OCI-LY7 (cell line): ENCODE data around the gene BSPRY. TPM values are rescaled to one million over a fixed set of nuclear protein-coding genes. Genes with fewer than 3 reads are reported as not detected.

Source experiments
- BruUV-seq: library from RNA; stranded (reverse); fragments of 400-500 nt; replicated peaks from 2 replicates; lab custom pipeline; 2021; lab: Mats Ljungman, UMichigan
- CTCF ChIA-PET: fragments of 300-600 bp; sonication (Branson Sonifier 250); formaldehyde crosslinking; loops from one replicate; lab custom pipeline; 2022; ENCODE audit warnings: antibody characterized with exemption; ENCODE audit not compliant: unreplicated experiment; lab: Charles Lee
- POLR2A ChIA-PET: fragments of 300-600 bp; sonication (Branson Sonifier 250); formaldehyde crosslinking; loops from one replicate; lab custom pipeline; 2022; ENCODE audit warnings: antibody characterized with exemption; lab: Charles Lee
- DNase-seq: peaks from one replicate; pipeline ENCODE4 v3.0.0-alpha.2; 2015; ENCODE audit warnings: low spot score
- H2AFZ ChIP-seq: fragments of 200-600 bp; sonication (generic), shearing (Covaris generic); 2 replicates; pipeline ENCODE4 v1.6.1; 2014; ENCODE audit warnings: mild to moderate bottlenecking, antibody characterized with exemption, low read length, moderate library complexity
- H3K27ac ChIP-seq: fragments of 200-600 bp; sonication (generic); 2 replicates; pipeline ENCODE4 v1.5.1; 2014; ENCODE audit warnings: mixed run types, low read depth, mild to moderate bottlenecking, moderate library complexity, low read length, inconsistent platforms; ENCODE audit not compliant: poor library complexity, severe bottlenecking
- H3K36me3 ChIP-seq: fragments of 200-600 bp; sonication (generic); 2 replicates; pipeline ENCODE4 v1.6.1; 2014; ENCODE audit warnings: mild to moderate bottlenecking, antibody characterized with exemption, low read length, moderate library complexity, mixed read lengths; ENCODE audit not compliant: insufficient read depth
- H3K4me1 ChIP-seq: fragments of 200-600 bp; sonication (generic); 2 replicates; pipeline ENCODE4 v1.5.1; 2014; ENCODE audit warnings: mild to moderate bottlenecking, low read length; ENCODE audit not compliant: insufficient read depth, poor library complexity, severe bottlenecking
- H3K4me2 ChIP-seq: fragments of 200-600 bp; sonication (generic); 2 replicates; pipeline ENCODE4 v1.6.1; 2014; ENCODE audit warnings: mild to moderate bottlenecking, low read length
- H3K4me3 ChIP-seq: fragments of 200-600 bp; sonication (generic); 2 replicates; pipeline ENCODE4 v1.5.1; 2014; ENCODE audit warnings: mild to moderate bottlenecking, low read depth, low read length; ENCODE audit not compliant: poor library complexity, severe bottlenecking
- H3K79me2 ChIP-seq: fragments of 200-600 bp; sonication (generic); 2 replicates; pipeline ENCODE4 v1.6.1; 2016; ENCODE audit warnings: low read depth, mild to moderate bottlenecking, low read length, moderate library complexity, mixed read lengths; ENCODE audit not compliant: insufficient read depth
- H3K9me2 ChIP-seq: fragments of 200-600 bp; sonication (generic); 2 replicates; pipeline ENCODE4 v1.6.1; 2016; ENCODE audit warnings: mild to moderate bottlenecking, low read length, mixed read lengths; ENCODE audit not compliant: insufficient read depth
- H3K9me3 ChIP-seq: fragments of 200-600 bp; sonication (generic); 2 replicates; pipeline ENCODE4 v1.6.1; 2014; ENCODE audit warnings: mild to moderate bottlenecking, mixed run types, low read length, mixed read lengths
- H4K20me1 ChIP-seq: fragments of 200-600 bp; sonication (generic); 2 replicates; pipeline ENCODE4 v1.6.1; 2014; ENCODE audit warnings: mild to moderate bottlenecking, antibody characterized with exemption, low read length, moderate library complexity, mixed read lengths; ENCODE audit not compliant: insufficient read depth
- CTCF ChIP-seq: fragments of 200-600 bp; sonication (generic); conservative IDR thresholded peaks from 2 replicates; pipeline ENCODE4 v1.5.1; 2014; ENCODE audit warnings: mild to moderate bottlenecking, antibody characterized with exemption, low read length, moderate library complexity, mixed read lengths
- EZH2phosphoT487 ChIP-seq: fragments of 200-600 bp; sonication (generic); IDR thresholded peaks from 2 replicates; pipeline ENCODE4 v1.6.1; 2018; ENCODE audit warnings: low read depth, borderline replicate concordance, mild to moderate bottlenecking, mixed run types, antibody characterized with exemption, low read length, moderate library complexity, mixed read lengths
- intact Hi-C: fragments of 100-400 bp; cut with micrococcal nuclease; formaldehyde crosslinking; loops from one replicate; pipeline ENCODE4 v1.10.0; 2022; ENCODE audit not compliant: unreplicated experiment
- total RNA-seq, 2 experiments: library from RNA; depleted of rRNA in 1 of 2; stranded (reverse); fragments of >200 nt in 1 of 2; shearing (Covaris generic) in 1 of 2; gene quantifications; 2 replicates each; pipeline ENCODE4 v1.2.3, GENCODE V29; 2014 to 2022

Gene BSPRY
- total RNA-seq, 2 experiments from 2014 or later: 0.54 to 0.82 TPM

GRCh38 chr9:113356686-113357292, 7.4 kb downstream of the BSPRY start:
- no peaks in the 10 kb centered on the region for H3K4me1 ChIP-seq
- BruUV-seq: no TSS peak
- DNase-seq: no peak
- TF ChIP-seq EZH2phosphoT487 (no peak), CTCF (no peak)
- no peaks in the 10 kb centered on the region; the same call in 1 of the 2 replicates for H4K20me1 ChIP-seq
- H2AFZ ChIP-seq: no peak overlapping the region
- H3K4me2 ChIP-seq: no peak overlapping the region
- H3K9me2 ChIP-seq: no peaks in the 10 kb centered on the region
- H3K9me3 ChIP-seq: no peaks in the 10 kb centered on the region
- CTCF ChIA-PET: no interaction called here
- POLR2A ChIA-PET: interaction anchor here (0.6 kb wide), 1 partner anchor 9 kb away, joined by 3 read pairs; no protein-coding TSS in a partner anchor
- H3K4me3 ChIP-seq: no peak overlapping the region
- intact Hi-C loops: no loop called here
- H3K79me2 ChIP-seq: no peaks in the 10 kb centered on the region
- no peak overlapping the region for H3K27ac ChIP-seq
- H3K36me3 ChIP-seq: no peaks in the 10 kb centered on the region

GRCh38 chr9:113359385-113359784, 10.0 kb downstream of the BSPRY start:
- H3K79me2 ChIP-seq: no peaks in the 10 kb centered on the region
- ChIA-PET POLR2A (interaction anchor here (0.6 to 1.4 kb wide), 3 partner anchors 57 to 216 kb away, joined by 4 to 5 read pairs (median 4); no protein-coding TSS in a partner anchor), CTCF (no interaction called here)
- no peak overlapping the region for H3K27ac ChIP-seq
- no peaks in the 10 kb centered on the region; the same call in 1 of the 2 replicates for H4K20me1 ChIP-seq
- no peak for DNase-seq
- BruUV-seq: no TSS peak
- no peak overlapping the region for H3K4me3 ChIP-seq
- no peaks in the 10 kb centered on the region for H3K9me3 ChIP-seq
- intact Hi-C loops: no loop called here
- no peak overlapping the region for H3K4me2 ChIP-seq
- H2AFZ ChIP-seq: no peak overlapping the region
- no peaks in the 10 kb centered on the region for H3K4me1 ChIP-seq
- H3K36me3 ChIP-seq: no peaks in the 10 kb centered on the region
- H3K9me2 ChIP-seq: no peaks in the 10 kb centered on the region
- no peak for TF ChIP-seq EZH2phosphoT487
- no peak for TF ChIP-seq CTCF

- H3K4me2 ChIP-seq: no peak overlapping the region
- POLR2A ChIA-PET: no interaction called here
- intact Hi-C loops: no loop called here
- no peaks in the 10 kb centered on the region for H3K9me2 ChIP-seq
- CTCF ChIA-PET: no interaction called here
- H3K79me2 ChIP-seq: no peaks in the 10 kb centered on the region
- H3K9me3 ChIP-seq: no peaks in the 10 kb centered on the region
- TF ChIP-seq CTCF (no peak), EZH2phosphoT487 (no peak)
- no peak overlapping the region for H3K4me3 ChIP-seq
- DNase-seq: no peak
- H3K4me1 ChIP-seq: no peaks in the 10 kb centered on the region
- H4K20me1 ChIP-seq: no peaks in the 10 kb centered on the region; the same call in 1 of the 2 replicates
- H3K27ac ChIP-seq: no peak overlapping the region
- H2AFZ ChIP-seq: no peak overlapping the region
- no peaks in the 10 kb centered on the region for H3K36me3 ChIP-seq
- no TSS peak for BruUV-seq
Observed at GRCh38 chr9:113360242-113360842, 11.0 kb downstream of the BSPRY start.
